HuH-7.5 (cell line): ENCODE data around the gene MVB12B.
A peak's percentile ranks its signal among the peaks of the same experiment; 100 is the strongest.

ENCODE experiments used
- DNase-seq: peaks from one replicate; pipeline ENCODE4 v3.0.0; 2011; ENCODE audit warnings: low spot score

The MVB12B gene

DNA sequence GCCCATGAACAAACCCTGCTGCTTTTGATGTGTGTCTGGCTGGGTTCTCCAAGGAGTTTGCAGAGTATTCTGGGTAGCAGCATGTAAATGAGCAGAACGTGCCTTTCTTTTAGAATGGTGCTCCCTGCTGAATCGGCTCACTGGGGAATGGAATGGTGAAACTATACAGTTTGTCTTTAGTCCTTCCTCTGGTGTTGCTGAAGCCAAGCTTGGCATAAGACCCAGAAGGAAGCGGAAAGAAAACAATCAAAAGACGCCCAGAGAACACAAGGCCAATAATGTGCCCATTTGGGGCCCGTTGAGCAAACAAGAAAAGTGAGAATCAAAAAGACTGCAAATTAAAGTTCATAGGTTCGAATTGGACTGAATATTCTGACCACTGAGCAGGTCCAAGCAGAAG lies 60.1 kb downstream of the MVB12B start:
- DNase-seq: no peak

DNA sequence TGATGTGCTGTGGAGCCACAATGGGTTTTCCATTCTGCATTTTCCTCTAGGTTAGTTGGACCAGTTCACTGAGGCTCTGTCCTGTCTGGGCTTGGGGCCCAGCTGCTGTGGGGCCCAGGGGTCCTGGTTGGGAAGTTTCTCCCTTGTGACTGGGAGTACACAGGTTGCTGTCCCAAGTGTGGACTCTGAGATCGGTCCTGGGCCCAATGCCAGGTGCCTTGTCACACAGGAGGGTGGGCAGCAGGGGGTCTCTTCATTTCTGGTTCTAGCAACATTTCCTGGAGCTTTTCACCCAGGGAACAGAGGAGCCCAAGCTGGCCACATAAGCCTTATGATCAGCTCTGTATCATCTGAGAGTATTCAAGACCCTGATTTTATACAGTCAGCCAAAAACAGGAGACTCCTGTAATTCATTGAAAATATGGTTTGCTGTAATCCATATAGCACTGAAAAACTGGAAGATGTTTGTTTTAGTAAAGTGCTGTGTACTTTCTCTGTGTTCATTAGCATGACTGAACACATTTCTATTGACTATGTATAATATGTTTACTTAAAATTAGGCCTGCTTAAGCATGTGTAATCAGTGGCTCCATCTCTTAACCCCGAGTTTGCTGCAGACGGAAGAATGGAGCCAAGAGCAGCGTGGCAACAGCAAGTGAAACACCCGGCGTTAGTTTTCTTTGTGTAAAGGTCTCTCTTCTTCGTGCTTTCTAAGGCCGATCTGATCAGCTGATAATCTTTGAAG lies 62.5 kb downstream of the MVB12B start:
- DNase-seq: no peak

DNA sequence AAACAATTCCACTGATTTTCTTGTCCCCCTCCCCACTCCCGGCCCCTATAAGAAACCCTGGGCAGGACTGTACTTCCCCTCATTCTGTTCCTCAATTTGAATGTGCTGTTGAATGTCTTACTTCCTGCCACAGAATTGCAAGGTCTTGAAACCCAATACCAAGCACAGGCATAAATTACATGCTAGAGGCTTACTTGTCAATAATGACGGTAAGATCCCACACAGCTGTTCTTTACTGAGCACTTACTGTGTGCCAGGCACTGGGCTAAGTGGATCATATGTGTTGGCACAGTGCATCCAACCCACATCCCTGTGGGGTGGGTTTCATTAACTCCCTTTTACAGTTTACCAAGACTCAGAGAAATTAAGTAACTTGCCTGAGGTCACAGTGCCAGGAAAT lies 63.4 kb downstream of the MVB12B start:
- no peak for DNase-seq

DNA sequence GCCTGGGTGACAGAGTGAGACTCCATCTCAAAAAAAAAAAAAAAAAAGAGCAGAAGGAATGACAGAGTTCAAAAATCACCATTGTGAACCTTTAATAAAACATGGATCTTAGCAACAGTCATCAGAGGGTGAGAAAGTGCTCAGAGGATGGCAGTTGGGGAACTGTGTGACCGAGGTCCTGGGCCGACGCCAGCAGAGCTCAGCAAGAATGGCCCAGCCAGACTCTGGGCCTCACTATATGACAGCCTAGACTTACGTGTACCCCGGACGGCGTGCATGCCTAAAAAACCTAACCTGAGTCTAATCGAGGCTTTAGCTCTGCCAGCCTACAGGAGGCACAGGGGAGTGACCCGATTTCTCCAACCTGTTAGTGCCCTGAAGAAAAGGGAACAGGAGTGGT lies 64.3 kb downstream of the MVB12B start:
- no peak for DNase-seq

DNA sequence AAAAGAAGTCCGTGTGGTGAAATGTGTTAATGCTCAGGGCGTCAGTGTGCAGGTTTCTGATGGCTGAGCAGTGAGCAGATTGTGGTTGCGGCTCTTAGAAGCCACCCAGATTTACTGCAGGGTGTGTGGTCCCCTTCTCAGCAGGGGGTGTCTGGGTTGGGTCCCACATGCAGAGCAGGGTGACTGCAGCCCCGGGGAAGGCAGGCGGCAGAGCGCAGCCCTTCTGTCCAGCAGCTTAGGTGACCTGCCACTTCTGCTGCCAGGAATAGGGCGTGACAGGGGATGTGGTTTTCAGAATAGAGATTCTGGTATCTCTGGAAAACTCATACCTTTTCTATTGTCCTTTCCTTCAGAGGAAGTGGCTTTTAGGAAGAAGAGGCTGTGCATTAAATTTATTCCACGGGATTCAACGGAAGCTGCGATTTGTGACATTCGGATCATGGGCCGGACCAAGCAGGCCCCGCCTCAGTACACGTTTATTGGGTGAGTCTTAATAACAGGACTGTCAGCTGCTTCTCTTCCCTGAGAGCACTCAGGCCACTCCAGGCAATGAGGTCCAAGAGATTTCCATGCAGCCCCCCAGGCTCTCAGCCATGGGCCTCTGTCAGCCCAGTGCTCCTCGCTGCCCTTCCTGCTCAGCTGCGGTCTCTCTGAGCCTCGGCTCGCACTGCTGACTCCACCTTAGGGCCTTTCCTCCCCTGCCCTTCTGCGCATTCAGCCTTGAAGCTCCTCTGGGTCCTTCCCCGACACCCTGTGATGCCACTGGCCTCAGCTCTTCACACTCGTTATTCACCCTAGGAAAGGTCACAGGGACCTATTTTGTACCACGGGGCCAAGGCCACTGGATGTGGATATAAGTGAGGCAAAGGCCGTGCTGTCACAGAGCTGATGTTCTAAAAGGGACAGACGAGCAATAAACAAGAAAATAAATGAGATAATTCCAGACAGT lies 65.4 kb downstream of the MVB12B start:
- DNase-seq: no peak

DNA sequence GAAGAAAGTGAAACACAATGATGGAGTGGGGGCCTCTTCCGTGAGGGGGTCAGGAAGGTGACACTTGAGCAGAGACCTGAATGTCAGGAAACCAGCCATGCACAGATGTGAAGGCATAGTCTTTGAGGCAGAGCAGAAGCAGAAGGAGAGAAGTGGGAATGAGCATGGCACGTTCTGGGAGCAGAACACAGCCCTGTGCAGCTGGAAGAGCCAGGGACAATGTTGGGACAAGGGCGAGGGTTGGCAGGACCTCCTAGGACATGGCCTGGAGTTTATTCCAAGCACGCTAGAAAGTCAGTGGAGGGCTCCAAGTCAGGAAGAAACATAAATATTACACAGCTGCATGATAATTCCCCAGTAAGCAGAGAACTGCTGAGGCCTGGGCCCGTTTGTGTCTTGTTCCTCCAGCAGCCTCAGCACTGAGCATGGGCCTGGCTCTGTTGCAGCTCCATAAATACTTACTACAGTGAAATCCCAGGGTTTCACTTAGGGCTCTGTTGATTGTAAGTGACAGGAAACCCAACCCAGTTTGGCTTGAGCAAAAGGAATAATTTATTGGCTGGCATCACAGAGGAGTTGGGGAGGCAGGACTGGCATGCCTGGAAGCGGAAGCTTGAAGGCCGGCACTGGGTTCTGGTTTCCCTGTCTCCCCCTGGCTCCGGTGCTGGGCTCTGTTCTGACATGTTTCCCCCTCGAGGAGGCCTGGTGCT lies 66.2 kb downstream of the MVB12B start:
- DNase-seq: no peak

DNA sequence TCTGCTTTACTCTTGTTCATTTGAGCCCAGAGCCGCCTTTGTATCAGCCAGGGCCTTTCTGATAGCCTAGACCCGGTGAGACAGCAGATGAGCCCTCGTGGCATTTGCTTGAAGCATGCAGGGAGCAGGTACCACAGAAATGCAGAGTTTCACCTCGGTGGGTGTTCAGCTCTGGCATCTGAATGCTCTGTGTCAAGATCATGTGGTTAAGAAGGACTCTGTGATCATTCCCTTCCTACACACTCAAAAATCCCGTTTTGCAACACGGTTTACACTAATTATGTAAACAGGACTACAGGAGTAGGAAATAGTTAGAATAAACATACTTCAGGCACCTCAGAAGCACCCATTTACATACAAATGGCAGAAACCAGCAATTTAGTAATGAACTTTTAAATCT lies 67.2 kb downstream of the MVB12B start:
- no peak for DNase-seq

DNA sequence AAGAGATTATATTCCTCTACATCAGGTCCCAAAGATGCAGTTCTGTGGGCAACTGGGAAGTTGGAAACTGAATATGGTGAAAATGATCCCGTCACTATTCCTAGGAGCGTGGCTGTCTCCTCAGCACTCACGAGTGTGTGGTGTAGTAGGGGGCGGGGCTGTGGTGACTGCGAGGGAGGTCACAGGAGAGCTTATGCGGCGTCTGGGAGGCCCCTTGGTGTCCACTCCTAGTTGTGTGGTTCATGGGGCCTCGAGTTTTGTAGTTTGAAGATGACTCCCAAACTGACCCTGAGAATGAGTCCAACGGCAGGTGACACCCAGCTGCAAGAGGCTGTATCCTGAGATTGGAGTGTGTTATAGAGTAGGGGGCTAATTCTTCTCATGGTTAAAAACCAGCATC lies 68.2 kb downstream of the MVB12B start:
- DNase-seq: no peak

DNA sequence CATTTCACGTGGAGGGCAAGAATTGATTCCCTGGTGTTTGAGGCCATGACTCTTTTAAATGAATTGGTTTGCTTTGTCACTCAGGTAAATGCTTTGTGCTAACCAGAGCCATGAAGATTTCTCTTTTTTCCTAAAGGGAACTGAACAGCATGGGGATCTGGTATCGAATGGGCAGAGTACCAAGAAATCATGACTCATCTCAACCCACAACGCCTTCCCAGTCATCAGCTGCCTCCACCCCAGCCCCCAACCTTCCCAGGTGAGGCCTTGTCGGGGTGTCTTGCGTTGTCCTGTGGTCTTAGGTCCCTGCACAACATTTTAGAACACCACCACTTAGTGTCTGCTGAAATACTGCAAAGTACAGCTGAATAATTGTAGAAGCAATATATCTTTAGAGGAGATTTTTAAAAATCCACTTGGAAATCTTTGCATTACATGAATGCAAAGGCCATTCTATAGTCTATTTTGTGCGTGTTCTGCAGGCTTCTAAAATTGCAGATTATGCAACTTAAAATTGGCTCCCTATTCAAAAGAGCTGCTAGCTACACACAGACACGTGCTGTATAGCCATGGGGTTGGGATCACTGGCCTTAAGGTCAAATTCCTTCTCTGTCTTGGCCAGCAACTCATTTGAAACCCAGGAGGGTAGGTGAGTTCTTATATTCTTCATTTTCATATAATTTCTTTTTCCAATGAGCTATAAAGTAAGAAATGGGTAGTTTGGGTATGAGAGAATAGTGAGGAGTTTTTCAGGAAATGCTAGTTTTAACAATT lies 69.0 kb downstream of the MVB12B start:
- DNase-seq: no peak

DNA sequence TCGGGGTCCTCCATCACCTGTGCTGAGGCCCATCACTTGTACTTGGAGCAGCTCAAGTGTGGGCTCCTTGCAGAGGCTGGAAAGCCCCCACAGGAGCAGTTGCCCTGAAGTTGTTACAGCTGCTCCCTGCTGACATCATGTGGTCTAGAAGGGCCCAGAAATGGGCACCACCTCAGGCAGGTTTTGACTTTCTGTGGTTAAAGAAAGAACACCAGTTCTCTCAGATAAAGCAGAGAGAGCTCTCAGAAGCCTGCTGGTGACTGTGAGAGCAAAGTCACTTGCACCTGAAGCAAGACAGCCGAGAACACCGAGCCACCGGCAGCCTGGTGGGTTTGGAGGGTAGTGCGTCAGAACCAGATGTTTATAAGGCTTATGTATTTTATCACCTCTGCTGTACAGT lies 70.4 kb downstream of the MVB12B start:
- DNase-seq: no peak

DNA sequence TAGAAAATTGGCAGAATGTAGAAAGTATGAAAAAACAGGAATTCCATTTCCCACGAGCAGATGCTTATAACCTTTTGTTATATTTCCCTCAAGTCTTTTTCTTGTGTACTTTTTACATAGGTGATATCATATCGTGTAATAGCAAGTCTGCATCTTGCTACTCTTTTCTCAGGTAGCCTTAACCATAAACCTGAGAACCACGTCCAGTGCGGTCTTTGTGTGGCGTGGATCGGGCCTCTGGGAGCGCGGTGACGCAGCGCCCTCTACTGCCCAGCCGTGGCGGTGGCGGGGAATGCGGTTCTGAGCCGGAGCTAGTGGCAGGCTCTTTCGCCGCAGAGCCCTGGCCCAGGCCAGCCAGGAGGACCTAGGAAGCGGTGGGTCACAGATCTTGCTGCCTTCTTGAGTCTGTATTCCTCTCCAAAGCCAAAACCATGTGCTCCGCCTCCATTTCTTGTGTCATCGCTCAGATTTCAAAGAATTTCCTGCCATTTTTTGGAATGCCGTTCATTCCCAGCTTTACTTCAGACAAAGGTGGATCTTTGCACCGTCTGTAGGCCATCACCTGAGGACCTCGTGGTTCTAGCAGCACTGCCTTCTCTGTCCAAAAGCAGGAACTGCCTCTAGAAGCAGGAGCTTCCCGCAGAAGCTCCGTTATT lies 71.9 kb downstream of the MVB12B start:
- peak; percentile 85 for DNase-seq

DNA sequence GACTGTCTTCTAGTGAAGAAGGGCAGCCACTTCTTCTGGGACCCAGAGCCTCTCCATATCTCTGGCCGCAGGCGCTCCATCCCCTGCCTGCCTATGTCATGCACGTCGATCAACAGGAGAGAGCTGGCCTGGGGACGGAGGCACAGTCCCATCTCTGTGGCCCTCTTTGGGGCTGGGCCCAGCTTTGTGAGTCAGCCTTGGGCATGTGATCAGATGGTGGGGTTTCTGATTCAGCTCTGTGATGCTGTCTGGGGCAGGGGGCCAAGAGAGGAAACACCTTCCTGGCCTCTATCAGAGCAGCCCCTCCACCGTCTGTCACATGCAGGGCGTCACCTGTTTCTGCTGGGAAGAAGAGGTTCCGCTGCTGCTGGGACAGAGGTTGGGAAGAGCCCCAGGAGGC lies 72.6 kb downstream of the MVB12B start:
- DNase-seq: no peak

DNA sequence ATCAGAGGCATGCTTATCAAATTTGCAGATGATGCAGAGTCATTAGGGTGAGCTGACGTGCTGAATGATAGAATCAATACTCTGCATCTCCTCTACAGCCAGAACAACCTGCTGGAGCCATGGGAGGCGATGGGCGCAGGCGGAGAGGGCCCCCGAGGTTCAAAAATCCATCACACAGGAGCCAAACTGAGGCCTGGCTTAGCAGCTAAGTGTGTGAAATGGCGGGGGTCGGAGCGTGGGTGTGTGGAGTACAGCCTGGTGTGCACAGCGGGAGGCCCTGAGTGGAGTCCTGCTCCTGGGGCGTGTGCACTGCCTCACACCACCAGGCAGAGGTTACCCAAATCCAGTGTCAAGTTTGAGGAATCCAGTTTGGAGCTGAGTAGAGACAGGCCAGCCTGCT lies 73.2 kb downstream of the MVB12B start:
- no peak for DNase-seq

DNA sequence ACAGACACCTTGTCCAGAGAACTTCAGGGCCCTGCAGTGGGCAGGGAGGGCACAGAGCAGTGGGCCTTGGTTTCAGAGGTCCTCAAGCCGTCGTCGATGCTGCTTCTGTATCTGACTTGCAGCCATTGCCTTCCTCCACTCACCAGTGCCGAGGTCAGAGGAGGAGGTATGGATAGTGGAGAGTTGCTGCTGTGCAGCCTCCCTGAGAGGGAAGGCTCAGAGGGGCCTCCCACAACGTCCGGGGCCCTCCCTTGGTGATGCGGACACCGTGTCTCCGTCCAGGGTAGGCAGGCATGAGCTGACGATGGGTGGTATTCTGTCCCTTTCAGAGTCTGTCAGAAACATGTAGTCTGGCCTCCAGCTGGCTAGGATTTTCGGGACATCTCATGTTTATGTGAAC lies 73.9 kb downstream of the MVB12B start:
- DNase-seq: no peak

DNA sequence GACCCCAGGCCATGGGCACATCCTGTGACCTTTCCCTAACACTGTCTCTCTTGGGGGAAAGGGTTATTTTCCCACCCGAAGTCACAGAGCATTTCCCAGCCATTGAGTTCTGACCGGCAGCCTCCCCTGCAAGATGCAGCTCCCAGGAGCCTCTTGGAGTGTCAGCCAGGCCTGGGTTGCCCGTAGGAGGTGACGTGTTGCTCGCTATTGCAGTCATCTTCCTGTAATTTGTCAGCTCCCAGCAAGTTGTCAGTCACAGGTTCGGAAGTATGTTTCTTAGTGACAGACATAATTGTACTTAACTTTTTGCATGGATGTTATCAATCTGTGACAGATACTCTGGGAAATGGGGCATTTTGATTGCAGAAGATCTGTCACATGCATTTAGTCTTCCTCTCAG lies 74.5 kb downstream of the MVB12B start:
- no peak for DNase-seq

DNA sequence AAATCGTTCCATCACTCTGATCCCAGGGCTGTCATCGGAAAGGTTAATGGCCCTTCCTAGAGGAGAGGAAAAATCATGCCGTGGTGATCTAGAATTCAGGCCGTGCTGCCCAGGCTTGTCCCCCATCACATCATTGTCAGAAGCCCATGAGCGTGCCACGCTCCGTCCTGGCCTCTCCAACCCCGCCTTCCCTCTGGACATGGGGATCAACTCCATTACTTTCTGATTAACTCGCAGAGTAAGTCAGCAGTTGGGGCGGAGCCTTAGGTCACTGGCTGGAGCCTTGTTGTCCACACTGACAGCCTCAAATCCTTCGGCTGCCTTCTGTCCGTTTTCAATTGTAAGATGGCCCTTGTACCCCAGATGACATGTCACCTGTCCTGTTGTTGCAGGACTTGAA lies 75.0 kb downstream of the MVB12B start:
- DNase-seq: no peak

DNA sequence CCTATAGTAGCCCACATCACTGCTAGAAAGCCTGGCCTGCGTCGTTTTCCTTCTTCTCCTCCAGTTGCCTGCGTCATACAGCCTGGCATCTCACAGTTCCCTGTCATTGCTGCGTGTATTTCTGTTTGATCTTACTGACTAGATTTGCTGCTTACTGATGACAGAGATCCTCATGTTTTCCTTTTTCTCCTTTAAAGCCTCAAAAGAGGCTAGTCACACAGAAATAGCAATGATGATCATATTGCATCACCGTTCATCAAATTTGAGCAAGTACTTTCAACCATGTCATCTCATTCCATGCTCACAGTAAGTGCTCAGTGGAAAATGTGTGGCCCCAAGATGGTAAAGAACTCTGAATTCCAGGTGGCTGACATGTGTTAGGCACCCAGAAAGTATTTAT lies 76.8 kb downstream of the MVB12B start:
- no peak for DNase-seq

DNA sequence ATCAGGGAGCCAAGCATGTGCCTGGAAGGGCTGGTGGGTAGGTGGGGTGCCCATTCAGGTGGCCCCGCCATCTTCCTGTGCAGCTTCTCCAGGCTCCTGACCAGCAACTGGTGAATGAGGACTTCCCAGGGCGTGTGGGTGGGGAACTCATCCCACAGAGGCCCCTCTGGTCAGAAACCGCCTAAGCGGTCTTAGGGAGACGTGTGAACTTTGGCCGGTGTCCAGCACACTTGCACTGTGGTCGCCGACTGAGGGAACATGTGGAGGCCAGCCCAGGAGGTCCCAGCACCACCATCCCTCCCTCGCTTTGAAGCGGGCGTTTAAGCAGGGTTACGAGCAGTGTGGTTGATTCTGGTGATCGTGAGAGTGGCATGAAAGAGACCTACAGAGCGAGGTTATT lies 77.8 kb downstream of the MVB12B start:
- DNase-seq: no peak

DNA sequence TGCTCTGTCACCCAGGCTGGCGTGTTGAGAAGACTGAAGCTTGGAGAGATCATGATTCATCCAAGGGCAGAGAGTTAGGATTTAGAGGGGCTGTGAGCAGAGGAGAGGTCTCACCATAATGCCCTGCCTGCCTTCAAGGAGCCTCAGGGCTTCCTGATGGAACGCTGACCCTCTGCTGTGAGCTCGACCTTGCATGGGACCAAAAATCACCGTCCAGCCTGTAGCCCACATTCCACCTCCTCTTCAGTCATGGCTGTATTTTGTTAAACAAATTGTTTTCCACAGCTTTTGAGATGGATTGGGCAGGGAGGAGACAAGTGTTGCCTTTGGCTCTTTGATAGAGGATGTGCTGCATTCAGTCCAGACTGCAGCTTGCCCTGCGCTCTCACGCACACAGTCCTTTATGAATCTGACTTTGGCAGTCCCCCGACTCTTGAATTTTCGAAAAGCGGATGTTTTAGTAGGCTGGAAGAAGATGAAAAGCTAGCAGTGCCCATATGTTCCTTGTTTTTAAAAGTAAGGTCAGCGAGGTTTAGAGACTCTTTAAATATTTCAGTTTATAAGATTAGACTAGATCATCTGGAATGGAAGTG lies 79.5 kb downstream of the MVB12B start:
- DNase-seq: no peak

DNA sequence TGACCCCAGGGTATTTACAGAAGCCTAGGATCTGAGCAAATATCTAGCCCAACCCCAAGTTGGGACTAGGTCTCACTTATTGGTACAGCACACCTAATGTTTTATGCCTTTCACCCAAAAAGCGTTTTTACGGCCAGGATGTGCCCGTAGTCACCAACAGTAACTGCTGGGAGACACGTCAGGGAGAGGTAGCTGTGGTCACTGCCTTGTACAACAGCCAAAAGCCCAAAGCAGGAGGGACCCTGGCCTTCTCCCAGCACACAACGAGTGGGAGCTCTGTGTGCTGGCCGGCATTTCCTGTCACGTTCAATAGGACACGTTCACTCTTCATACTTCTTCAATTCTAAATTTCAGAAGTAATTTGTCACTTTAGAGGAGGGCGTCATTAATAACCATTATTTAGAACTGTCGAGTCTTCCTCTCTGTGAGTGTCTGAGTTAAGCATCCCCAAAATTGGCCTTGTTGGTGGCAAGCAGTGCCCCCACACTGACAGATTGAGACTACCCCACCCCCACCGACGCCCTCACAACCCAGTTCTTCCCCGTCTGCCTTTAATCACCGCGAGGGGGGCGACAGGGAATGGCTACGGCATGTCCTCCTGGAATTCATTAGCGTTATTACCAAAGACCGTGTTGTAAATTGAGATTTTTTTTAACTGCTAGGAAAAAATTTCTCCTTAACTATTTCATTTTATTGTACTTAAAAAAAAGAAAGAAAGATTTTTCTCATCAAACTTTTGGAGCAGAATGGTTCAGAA lies 80.7 kb downstream of the MVB12B start:
- DNase-seq: no peak
